ENCODE data around the gene GPSM1. TPM values are rescaled to one million over a fixed set of nuclear protein-coding genes. Genes with fewer than 3 reads are reported as not detected.

The GPSM1 gene
- total RNA-seq, 2 donors from 2014 or later, result 2.0 to 3.1 TPM

DNA sequence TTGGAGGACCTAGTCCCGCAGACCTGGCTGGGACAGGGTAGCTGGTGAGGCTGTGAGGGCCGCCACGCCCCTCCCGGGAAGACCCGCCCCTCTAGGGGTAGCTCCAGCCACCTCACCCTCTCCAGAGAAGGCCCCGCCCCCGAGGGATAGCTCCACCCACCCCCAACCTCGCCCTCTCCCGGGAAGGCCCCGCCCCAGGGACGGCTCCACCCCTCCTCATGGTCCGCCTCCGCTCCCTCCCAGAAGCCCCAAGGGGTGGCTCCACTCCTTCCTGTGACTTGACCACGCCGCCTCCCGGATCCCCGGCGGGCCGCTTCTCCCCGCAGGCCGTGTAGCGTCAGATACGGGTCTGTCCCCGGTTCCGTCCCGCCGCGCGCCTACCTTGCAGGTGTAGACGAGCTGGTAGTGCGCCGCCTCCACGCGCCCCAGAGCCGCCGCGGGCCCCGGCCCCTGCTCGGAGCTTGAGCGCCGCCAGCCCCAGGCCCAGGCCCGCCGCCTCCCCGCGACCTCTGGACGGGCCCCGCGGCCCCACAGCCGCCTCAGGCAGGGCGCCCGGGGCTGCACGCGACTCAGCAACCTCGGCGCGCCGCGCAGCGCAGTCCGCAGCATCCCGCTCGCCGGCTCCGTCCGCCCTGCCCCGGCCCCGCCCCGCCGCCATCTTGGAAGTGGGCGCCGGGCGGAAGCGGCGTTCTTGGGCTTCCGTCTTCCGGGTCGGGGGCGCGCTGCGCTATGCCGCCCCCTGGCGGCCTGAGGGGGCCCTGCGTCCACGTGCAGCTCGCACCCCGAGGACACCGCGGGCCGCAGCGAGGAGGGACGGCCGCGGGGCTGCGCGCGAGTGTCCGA is 36.0 kb downstream of the GPSM1 start, which contains the start of gene DNLZ:
Gene DNLZ, minus strand, starts transcription at position 639 of the 843 bp plus-strand sequence. Its CDS starts 30 bp downstream, at position 609.
- DNase-seq (peak; percentile 97 to 99), ATAC-seq (peak; percentile 94)

DNA sequence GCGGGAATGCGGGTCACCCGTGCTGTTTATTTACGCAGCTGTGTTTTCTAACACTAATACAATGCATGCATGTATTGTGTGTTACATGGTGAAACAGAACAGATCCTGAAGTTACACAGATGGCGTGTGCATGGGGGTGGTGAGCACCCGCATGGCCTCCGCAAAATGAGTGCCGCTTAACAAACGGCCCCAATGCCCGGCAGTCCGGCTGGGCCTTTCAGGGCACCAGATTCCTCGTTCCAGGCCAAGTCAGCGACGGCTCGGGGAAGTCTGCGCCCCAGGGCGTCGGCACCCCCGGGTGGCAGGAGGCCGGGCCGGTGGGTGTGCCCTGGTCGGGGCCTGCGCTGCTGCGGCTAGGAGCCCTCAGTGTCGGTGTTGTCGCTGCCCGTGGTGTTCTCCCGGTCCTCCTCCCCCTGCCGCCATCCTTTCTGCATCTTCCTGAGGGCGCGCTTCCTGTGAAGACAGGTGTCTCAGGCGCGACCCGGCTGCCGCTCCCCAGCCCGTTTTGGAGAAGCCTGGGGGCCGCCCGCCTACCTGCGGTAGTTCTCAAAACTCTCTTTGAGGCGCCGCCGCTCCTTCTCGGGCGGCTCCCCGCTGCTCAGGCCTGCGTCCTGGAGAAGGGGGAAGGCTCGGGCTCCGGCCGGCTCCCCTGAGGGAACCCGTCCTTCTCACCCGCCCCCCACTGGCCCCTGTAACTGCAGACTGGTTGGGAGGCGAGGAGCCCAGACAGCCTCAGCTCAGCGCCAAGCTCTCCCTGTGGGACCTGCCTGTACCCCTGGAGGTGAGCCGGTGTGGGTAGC is 36.8 kb downstream of the GPSM1 start:
- ATAC-seq (no peak), DNase-seq (no peak)
- intact Hi-C loops (cut with DNase I, micrococcal nuclease), result no loop called here

More for the DNA sequence above, 36.0 kb downstream of the GPSM1 start, which contains the start of gene DNLZ:
- intact Hi-C loops (cut with DNase I, micrococcal nuclease), result no loop called here

GRCh38 chr9:136364942-136365774 is 37.8 kb downstream of the GPSM1 start:
- no peak for ATAC-seq
- intact Hi-C loops (cut with DNase I, micrococcal nuclease), result no loop called here
- peak in 1 of 2 donors; percentile 39 for DNase-seq

DNA sequence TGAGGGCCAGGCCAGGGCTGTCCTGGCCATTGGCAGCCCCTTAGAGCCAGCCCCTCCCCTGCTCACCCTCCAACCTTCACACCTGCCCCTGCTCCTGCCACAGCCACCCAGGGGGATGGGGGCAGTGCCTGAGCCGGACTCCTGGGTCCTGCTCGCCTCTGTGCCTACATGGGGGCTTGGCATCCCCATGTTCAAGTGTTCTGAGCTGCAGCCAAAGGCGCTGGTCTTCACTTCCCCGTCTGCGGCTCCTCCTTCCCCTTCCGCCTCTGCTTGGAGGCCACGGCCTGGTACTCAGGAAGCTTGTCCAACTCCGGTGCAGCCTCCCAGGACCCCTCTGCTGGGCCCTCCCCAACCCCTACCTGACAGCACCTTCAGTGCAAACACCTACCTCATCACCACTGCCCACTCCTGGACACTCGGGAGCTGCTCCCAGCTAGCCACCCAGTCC is 38.5 kb downstream of the GPSM1 start:
- intact Hi-C loops (cut with DNase I, micrococcal nuclease), result no loop called here
- DNase-seq (no peak), ATAC-seq (no peak)

GRCh38 chr9:136366826-136367225 is 39.5 kb downstream of the GPSM1 start:
- no peak for ATAC-seq
- intact Hi-C loops (cut with DNase I, micrococcal nuclease), result no loop called here
- no peak for DNase-seq

GRCh38 chr9:136367296-136368145 is 40.2 kb downstream of the GPSM1 start:
- intact Hi-C loops (cut with DNase I, micrococcal nuclease), result no loop called here
- ATAC-seq, result no peak
- DNase-seq, result no peak

DNA sequence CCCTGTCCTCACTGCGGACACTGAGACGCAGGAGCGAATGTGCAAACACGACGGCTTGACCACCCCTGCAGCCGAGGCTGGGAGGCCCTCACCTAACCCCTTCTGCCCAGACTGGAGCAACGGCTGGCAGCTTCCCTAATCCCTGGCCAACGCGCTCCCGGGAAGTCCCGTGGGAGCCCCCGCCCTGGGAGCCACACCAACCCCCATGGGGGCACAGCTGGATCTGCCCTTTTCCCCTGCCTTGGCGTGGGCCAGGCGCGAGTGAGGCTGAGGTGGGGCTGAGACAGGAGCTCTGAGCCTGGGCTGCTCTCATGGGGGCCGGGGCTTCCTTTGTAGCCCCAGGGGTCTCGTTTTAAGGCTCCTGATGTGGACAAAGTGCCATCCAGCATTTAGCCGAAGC is 40.9 kb downstream of the GPSM1 start:
- no peak for DNase-seq
- intact Hi-C loops (cut with DNase I, micrococcal nuclease), result no loop called here
- ATAC-seq, result no peak

DNA sequence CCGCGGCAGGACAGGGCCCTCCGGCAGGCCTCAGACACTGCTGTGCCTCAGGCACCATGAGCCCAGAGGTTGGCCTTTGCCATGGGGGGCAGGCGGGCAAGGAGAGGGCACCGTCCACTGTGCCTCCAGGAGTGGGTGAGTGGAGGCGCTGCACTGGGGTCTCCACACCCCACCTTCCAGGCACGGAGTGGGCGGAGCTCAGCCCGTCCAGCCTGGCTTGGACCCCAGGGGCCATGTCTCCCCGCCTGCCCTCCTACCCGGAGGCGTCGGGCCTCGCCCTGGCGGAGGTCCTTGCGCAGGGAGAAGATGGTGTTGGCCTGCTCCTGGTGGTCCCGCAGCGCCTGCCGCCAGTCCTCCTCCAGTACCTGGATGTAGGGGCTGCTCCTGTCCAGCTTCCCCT is 42.7 kb downstream of the GPSM1 start:
- ATAC-seq (no peak), DNase-seq (no peak)
- intact Hi-C loops (cut with DNase I, micrococcal nuclease), result no loop called here

- ATAC-seq (no peak), DNase-seq (no peak)
- intact Hi-C loops (cut with DNase I, micrococcal nuclease), result no loop called here
Measured at GRCh38 chr9:136370687-136371532, 43.6 kb downstream of the GPSM1 start.

GRCh38 chr9:136371533-136371880 is 44.2 kb downstream of the GPSM1 start:
- intact Hi-C loops (cut with DNase I, micrococcal nuclease), result no loop called here
- no peak for ATAC-seq
- DNase-seq, result no peak

GRCh38 chr9:136372006-136372405 is 44.7 kb downstream of the GPSM1 start:
- intact Hi-C loops (cut with DNase I, micrococcal nuclease), result no loop called here
- ATAC-seq (no peak), DNase-seq (no peak)

GRCh38 chr9:136372561-136373299 is 45.4 kb downstream of the GPSM1 start:
- peak; percentile 56 to 66 for DNase-seq
- intact Hi-C loops (cut with DNase I, micrococcal nuclease), result no loop called here
- peak; percentile 60 for ATAC-seq

GRCh38 chr9:136373300-136374182 is 46.2 kb downstream of the GPSM1 start, which contains the start of gene CARD9:
TSS of gene CARD9 (minus strand) at chr9:136373669. CDS start at chr9:136372078, 1,591 bp downstream.
- ATAC-seq, result peak; percentile 14
- intact Hi-C loops (cut with DNase I, micrococcal nuclease), result no loop called here
- DNase-seq, result peak in 1 of 2 donors; percentile 41

DNA sequence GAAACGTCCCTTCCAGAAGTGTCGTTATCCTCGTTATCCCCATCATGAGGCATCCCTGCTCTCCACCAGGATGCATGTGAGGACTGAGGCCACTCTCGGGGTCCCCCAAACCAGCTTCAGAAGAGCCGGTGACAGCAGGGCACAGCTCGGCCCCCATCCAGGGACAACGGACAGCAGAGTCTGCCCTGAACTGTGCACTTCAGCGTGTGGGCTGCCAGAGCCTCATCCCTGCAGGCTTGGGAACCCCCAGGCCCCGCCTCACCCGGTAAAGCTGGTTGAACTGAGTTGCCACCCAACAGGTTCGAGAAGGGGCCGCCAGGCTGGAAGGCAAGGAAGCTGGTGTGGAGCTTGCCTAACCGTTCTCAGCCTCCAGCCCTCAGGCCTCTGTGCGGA is 46.8 kb downstream of the GPSM1 start:
- intact Hi-C loops (cut with DNase I, micrococcal nuclease), result no loop called here
- DNase-seq (no peak), ATAC-seq (no peak)

DNA sequence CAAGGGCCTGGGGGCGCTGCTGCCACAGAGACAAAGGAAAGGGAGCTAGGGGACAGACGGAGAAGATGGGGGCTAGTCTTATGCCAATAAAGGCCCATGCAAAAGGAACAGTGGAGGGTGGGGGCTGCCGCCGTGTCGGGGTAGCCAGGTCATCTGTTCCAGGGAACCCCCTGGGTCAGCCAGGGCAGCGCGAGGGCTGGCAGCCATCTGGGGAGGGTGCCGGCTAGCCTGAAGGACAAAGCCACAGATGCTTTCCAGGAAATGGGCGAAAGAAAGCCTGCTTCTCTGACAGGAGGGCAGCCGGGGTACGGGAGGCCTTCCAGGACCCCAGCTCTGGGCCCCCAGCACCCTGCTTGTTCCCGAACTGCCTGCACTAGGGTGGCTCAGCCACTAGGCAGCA is 47.8 kb downstream of the GPSM1 start:
- no peak for ATAC-seq
- no peak for DNase-seq
- intact Hi-C loops (cut with DNase I, micrococcal nuclease), result no loop called here

DNA sequence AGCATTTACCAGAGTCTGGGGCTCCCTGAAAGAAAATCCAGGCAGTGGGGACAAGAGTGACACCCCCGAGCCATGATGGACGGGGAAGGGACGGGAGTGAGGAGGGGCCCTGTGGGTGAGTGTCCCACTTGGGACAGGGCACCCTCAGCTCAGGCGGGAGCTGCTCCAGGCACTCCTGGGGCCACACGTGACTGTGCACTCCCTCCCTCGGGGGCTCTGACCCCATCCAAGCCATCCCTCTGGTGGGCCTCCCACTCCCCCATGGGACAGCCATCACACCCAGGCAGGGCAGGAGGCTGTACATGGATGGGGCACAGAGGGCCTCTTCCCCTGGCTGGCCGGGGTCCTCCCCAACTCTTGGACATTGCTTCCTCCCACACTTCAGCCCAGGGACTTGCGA is 49.1 kb downstream of the GPSM1 start:
- no peak for ATAC-seq
- intact Hi-C loops (cut with DNase I, micrococcal nuclease), result no loop called here
- no peak for DNase-seq
